HCT116 (cell line): ENCODE data around the gene MTG2. TPM values are rescaled to one million over a fixed set of nuclear protein-coding genes. Genes with fewer than 3 reads are reported as not detected.

Experiments
- ATAC-seq: fragments of 200-7000 bp; cut with Tn5 transposase; 2 replicates; pipeline ENCODE4 v1.9.1; 2020; ENCODE audit warnings: mild to moderate bottlenecking, moderate library complexity
- BruUV-seq: library from RNA; stranded (reverse); fragments of 400-500 nt; replicated peaks from 2 replicates; lab custom pipeline; 2021; lab: Mats Ljungman, UMichigan
- CTCF ChIA-PET: fragments of 300-600 bp; sonication (Branson Sonifier 250); formaldehyde crosslinking; loops from one replicate; lab custom pipeline; 2021; ENCODE audit warnings: antibody characterized with exemption; lab: Charles Lee
- POLR2A ChIA-PET: fragments of 300-600, 350-600 bp; sonication (Branson Sonifier 250); formaldehyde crosslinking; loops from one replicate; lab custom pipeline; 2021; ENCODE audit warnings: antibody characterized with exemption; lab: Charles Lee
- RAD21 ChIA-PET, 2 experiments: fragments of 300-600 bp; sonication (Branson Sonifier 250); formaldehyde crosslinking; loops; one replicate each; lab custom pipeline; 2023; ENCODE audit warnings: low total read pairs in 2 of 2; ENCODE audit not compliant: uncharacterized antibody in 2 of 2, unreplicated experiment in 2 of 2, low non-redundant PET in 1 of 2; lab: Charles Lee
- DNase-seq: peaks from one replicate; pipeline ENCODE4 v3.0.0-alpha.2; 2010; ENCODE audit warnings: low read depth, low spot score
- H2AFZ ChIP-seq: fragments of 200-600 bp; shearing (Covaris generic), sonication (generic); 2 replicates; pipeline ENCODE4 v1.6.1; 2017; ENCODE audit warnings: low read depth, mixed run types, mixed read lengths, antibody characterized with exemption, low read length; ENCODE audit not compliant: poor library complexity, severe bottlenecking
- H3K27ac ChIP-seq: 2 replicates; pipeline ENCODE4 v1.5.1; 2012; ENCODE audit warnings: low read depth, low read length
- H3K27me3 ChIP-seq: fragments of 200-600 bp; sonication (generic); 2 replicates; pipeline ENCODE4 v1.6.1; 2016; ENCODE audit warnings: mixed run types, low read length, mixed read lengths; ENCODE audit not compliant: insufficient read depth
- H3K36me3 ChIP-seq, 2 experiments: fragments of 200-500 bp in 1 of 2; fragments of 200-600 bp in 1 of 2; sonication (Bioruptor generic) in 1 of 2; sonication (generic) in 1 of 2; 2 replicates each; pipeline versions ENCODE4 v1.5.1 to v1.6.1; 2014 to 2016; ENCODE audit warnings: low read length in 2 of 2, inconsistent platforms in 1 of 2, mixed read lengths in 1 of 2, mixed run types in 1 of 2; ENCODE audit not compliant: insufficient read depth in 2 of 2, control insufficient read depth in 1 of 2
- H3K4me1 ChIP-seq, 2 experiments: fragments of 200-600 bp in 1 of 2; sonication (generic) in 1 of 2; 2 replicates each; pipeline versions ENCODE4 v1.5.1 to v1.6.1; 2012 to 2017; ENCODE audit warnings: low read length in 2 of 2, inconsistent platforms in 1 of 2, mild to moderate bottlenecking in 1 of 2, mixed read lengths in 1 of 2, mixed run types in 1 of 2, moderate library complexity in 1 of 2; ENCODE audit not compliant: insufficient read depth in 2 of 2, control insufficient read depth in 1 of 2
- H3K4me2 ChIP-seq: fragments of 200-600 bp; sonication (generic); 2 replicates; pipeline ENCODE4 v1.6.1; 2017; ENCODE audit warnings: mixed run types, low read length, mixed read lengths
- H3K4me3 ChIP-seq, 2 experiments: fragments of 200-600 bp in 1 of 2; sonication (generic) in 1 of 2; replicated peaks in 1 of 2; 2 replicates each; pipeline ENCODE4 v1.5.1; 2011 to 2016; ENCODE audit warnings: low read length in 2 of 2, control low read depth in 1 of 2, low read depth in 1 of 2, mild to moderate bottlenecking in 1 of 2, mixed read lengths in 1 of 2, mixed run types in 1 of 2
- H3K79me2 ChIP-seq: fragments of 200-600 bp; sonication (generic); 2 replicates; pipeline ENCODE4 v1.6.1; 2017; ENCODE audit warnings: mild to moderate bottlenecking, mixed run types, low read length, moderate library complexity, mixed read lengths; ENCODE audit not compliant: insufficient read depth
- H3K9ac ChIP-seq: fragments of 200-600 bp; sonication (generic); 2 replicates; pipeline ENCODE4 v1.6.1; 2016; ENCODE audit warnings: low read length, mixed read lengths
- H3K9me2 ChIP-seq: fragments of 200-600 bp; sonication (generic), shearing (Covaris generic); 2 replicates; pipeline ENCODE4 v1.6.1; 2017; ENCODE audit warnings: mixed run types, mild to moderate bottlenecking, moderate library complexity; ENCODE audit not compliant: insufficient read depth
- H3K9me3 ChIP-seq, 2 experiments: fragments of 200-500 bp in 1 of 2; fragments of 200-600 bp in 1 of 2; sonication (Bioruptor generic) in 1 of 2; sonication (generic) in 1 of 2; 2 replicates each; pipeline ENCODE4 v1.6.1; 2014 to 2017; ENCODE audit warnings: low read length in 2 of 2, mixed read lengths in 2 of 2, inconsistent platforms in 1 of 2, low read depth in 1 of 2, mild to moderate bottlenecking in 1 of 2, mixed run types in 1 of 2, moderate library complexity in 1 of 2; ENCODE audit not compliant: control insufficient read depth in 1 of 2, insufficient read depth in 1 of 2
- H4K20me1 ChIP-seq: fragments of 200-600 bp; sonication (generic), shearing (Covaris generic); 2 replicates; pipeline ENCODE4 v1.6.1; 2017; ENCODE audit warnings: mixed run types, mild to moderate bottlenecking, moderate library complexity; ENCODE audit not compliant: insufficient read depth
- CBX3 ChIP-seq: IDR thresholded peaks from 2 replicates; pipeline ENCODE4 v1.6.1; 2012; ENCODE audit warnings: low read depth
- CEBPB ChIP-seq: IDR thresholded peaks from 2 replicates; pipeline ENCODE4 v1.6.1; 2012; ENCODE audit warnings: low read depth
- EZH2 ChIP-seq: fragments of 200-600 bp; sonication (generic); IDR thresholded peaks from 2 replicates; pipeline ENCODE4 v1.6.1; 2017; ENCODE audit warnings: antibody characterized with exemption, mixed run types
- EZH2phosphoT487 ChIP-seq: fragments of 200-600 bp; IDR thresholded peaks from 2 replicates; pipeline ENCODE4 v1.6.1; 2018; ENCODE audit warnings: antibody characterized with exemption, borderline replicate concordance
- POLR2AphosphoS5 ChIP-seq: IDR thresholded peaks from 2 replicates; pipeline ENCODE4 v1.6.1; 2011; ENCODE audit warnings: mild to moderate bottlenecking, low read depth, low read length, moderate library complexity
- SIN3A ChIP-seq: IDR thresholded peaks from 2 replicates; pipeline ENCODE4 v1.6.1; 2012; ENCODE audit warnings: low read depth
- intact Hi-C: fragments of 100-400 bp; cut with micrococcal nuclease; formaldehyde crosslinking; loops from 2 replicates; pipeline ENCODE4 v1.10.0; 2022
- total RNA-seq: library from RNA; stranded (reverse); gene quantifications from one replicate; pipeline ENCODE4 v1.2.1, GENCODE V29; 2021; ENCODE audit not compliant: unreplicated experiment

MTG2 gene
- total RNA-seq, 1 experiment from 2014 or later = 43.3 TPM

GRCh38 chr20:62224113-62224855 lies 41.5 kb downstream of the MTG2 start:
- DNase-seq (no peak), ATAC-seq (no peak)
- Histone ChIP-seq H3K4me3 (no peak overlapping the region), H3K4me2 (no peak overlapping the region), H3K27me3 (peaks cover 23% of the 10 kb centered on the region; the same call in 1 of the 2 replicates), H3K79me2 (no peaks in the 10 kb centered on the region), H3K9me3 (no peaks in the 10 kb centered on the region), H3K4me1 (peaks cover 0 to 8% of the 10 kb centered on the region in 2 experiments; a peak in 1 of 4 replicates), H2AFZ (no peak overlapping the region), H3K36me3 (no peaks in the 10 kb centered on the region), H3K9me2 (no peaks in the 10 kb centered on the region), H4K20me1 (no peaks in the 10 kb centered on the region), H3K9ac (no peak overlapping the region), H3K27ac (no peak overlapping the region)
- no peak for TF ChIP-seq CBX3
- no peak for TF ChIP-seq CEBPB
- no peak for TF ChIP-seq POLR2AphosphoS5
- TF ChIP-seq EZH2 = no peak
- TF ChIP-seq EZH2phosphoT487 = no peak
- TF ChIP-seq SIN3A = no peak
- intact Hi-C loops = no loop called here
- BruUV-seq = no TSS peak
- ChIA-PET RAD21 (no interaction called here), CTCF (no interaction called here), POLR2A (no interaction called here)

DNA sequence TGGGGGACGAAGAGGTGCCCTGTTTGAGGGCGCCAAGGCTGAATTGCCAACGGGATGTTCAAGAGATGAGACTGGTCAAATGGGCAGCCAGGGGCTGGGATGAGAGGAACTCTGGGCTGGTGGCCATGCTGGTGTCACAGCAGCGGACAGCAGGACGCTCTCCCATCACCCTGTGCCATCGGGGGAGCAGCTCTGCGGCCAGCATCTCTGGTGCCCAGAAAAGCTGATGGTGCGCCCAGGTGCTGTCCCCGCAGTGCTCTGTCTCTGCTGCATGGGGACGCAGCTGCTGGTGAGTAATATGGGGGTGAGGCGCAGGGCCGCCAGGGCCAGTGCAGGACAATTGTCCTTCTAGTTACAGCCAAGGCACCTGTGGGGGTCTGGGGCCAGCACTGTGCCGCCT lies 42.2 kb downstream of the MTG2 start:
- no TSS peak for BruUV-seq
- H3K36me3 ChIP-seq = no peaks in the 10 kb centered on the region
- ATAC-seq = no peak
- POLR2A ChIA-PET = no interaction called here
- H2AFZ ChIP-seq = no peak overlapping the region
- H3K4me3 ChIP-seq = no peak overlapping the region
- H3K9me3 ChIP-seq = no peaks in the 10 kb centered on the region
- H3K9me2 ChIP-seq = no peaks in the 10 kb centered on the region
- H4K20me1 ChIP-seq = no peaks in the 10 kb centered on the region
- DNase-seq = no peak
- H3K27me3 ChIP-seq = peaks cover 23% of the 10 kb centered on the region; the same call in 1 of the 2 replicates
- intact Hi-C loops = no loop called here
- H3K4me2 ChIP-seq = no peak overlapping the region
- H3K79me2 ChIP-seq = no peaks in the 10 kb centered on the region
- H3K4me1 ChIP-seq = peaks cover 0 to 8% of the 10 kb centered on the region in 2 experiments; a peak in 1 of 4 replicates
- CTCF ChIA-PET = no interaction called here
- TF ChIP-seq CEBPB = no peak
- RAD21 ChIA-PET = no interaction called here
- no peak overlapping the region for H3K27ac ChIP-seq
- no peak overlapping the region for H3K9ac ChIP-seq
